ENCODE measurements around the gene CKAP2L.

GRCh38 chr2:112703684-112704083 lies 60.7 kb downstream of the CKAP2L start:
- TF ChIP-seq SIN3A (IDR thresholded peaks at IDR 0.05; ENCODE audit: low read depth, low read length), result no peak
- TF ChIP-seq HDAC2 (IDR thresholded peaks at IDR 0.05), result no peak
- TF ChIP-seq RCOR1 (conservative IDR thresholded peaks at IDR 0.05; ENCODE audit: low read depth, low read length), result no peak
- no peak for TF ChIP-seq CREM (IDR thresholded peaks at IDR 0.05; ENCODE audit: low read depth)
- no peak for TF ChIP-seq SREBF2 (IDR thresholded peaks at IDR 0.05; ENCODE audit: low read length)
